MCF 10A (cell line): ENCODE results near the gene NXPH4. TPM values are rescaled to one million over a fixed set of nuclear protein-coding genes. Genes with fewer than 3 reads are reported as not detected.

Experiments
- BruUV-seq: library from RNA; stranded (reverse); fragments of 400-500 nt; replicated peaks from 2 replicates; lab custom pipeline; 2021; lab: Mats Ljungman, UMichigan
- CTCF ChIA-PET: fragments of 300-600 bp; sonication (Branson Sonifier 250); formaldehyde crosslinking; extraction: SDS; loops from one replicate; lab custom pipeline; 2021; ENCODE audit warnings: antibody characterized with exemption, inconsistent platforms; lab: Yijun Ruan, JAX
- POLR2A ChIA-PET: fragments of 300-600, 350-650 bp; sonication (Branson Sonifier 250); formaldehyde crosslinking; extraction: SDS; loops from one replicate; lab custom pipeline; 2020; ENCODE audit warnings: antibody characterized with exemption, inconsistent platforms; lab: Yijun Ruan, JAX
- DNase-seq: peaks from one replicate; pipeline ENCODE4 v3.0.0-alpha.2; 2018; ENCODE audit not compliant: unreplicated experiment
- H3K27ac Mint-ChIP-seq: one replicate; pipeline ENCODE4 v1.8.0; 2022; ENCODE audit warnings: mild to moderate bottlenecking, low read depth, mixed read lengths; ENCODE audit not compliant: unreplicated experiment
- H3K27me3 Mint-ChIP-seq: one replicate; pipeline ENCODE4 v1.8.0; 2022; ENCODE audit warnings: mixed read lengths; ENCODE audit not compliant: insufficient read depth, unreplicated experiment
- H3K36me3 Mint-ChIP-seq: one replicate; pipeline ENCODE4 v1.8.0; 2022; ENCODE audit warnings: mild to moderate bottlenecking, moderate library complexity, mixed read lengths; ENCODE audit not compliant: insufficient read depth, unreplicated experiment
- H3K4me1 Mint-ChIP-seq: one replicate; pipeline ENCODE4 v1.8.0; 2022; ENCODE audit warnings: mixed read lengths; ENCODE audit not compliant: insufficient read depth, unreplicated experiment
- H3K4me3 Mint-ChIP-seq: one replicate; pipeline ENCODE4 v1.8.0; 2022; ENCODE audit warnings: mild to moderate bottlenecking, moderate library complexity, mixed read lengths; ENCODE audit not compliant: unreplicated experiment
- H3K9me3 Mint-ChIP-seq: one replicate; pipeline ENCODE4 v1.8.0; 2022; ENCODE audit warnings: mixed read lengths; ENCODE audit not compliant: unreplicated experiment
- CTCF ChIP-seq: fragments of 200-600 bp; IDR thresholded peaks from one replicate; pipeline ENCODE4 v1.8.0; 2022; ENCODE audit warnings: antibody characterized with exemption, mild to moderate bottlenecking; ENCODE audit not compliant: unreplicated experiment
- intact Hi-C: fragments of 100-400 bp; cut with micrococcal nuclease; formaldehyde crosslinking; loops from 2 replicates; pipeline ENCODE4 v1.14.1; 2022
- total RNA-seq: library from RNA; stranded (reverse); gene quantifications from 2 replicates; pipeline ENCODE4 v1.2.3, GENCODE V29; 2022

NXPH4 gene
- total RNA-seq, 1 experiment from 2014 or later = 2.2 TPM

GRCh38 chr12:57262126-57262822 lies 45.7 kb downstream of the NXPH4 start:
- Mint-ChIP-seq H3K4me3 (no peak overlapping the region), H3K27ac (no peak overlapping the region), H3K27me3 (no peaks in the 10 kb centered on the region), H3K36me3 (peaks cover 61% of the 10 kb centered on the region), H3K9me3 (no peaks in the 10 kb centered on the region), H3K4me1 (no peaks in the 10 kb centered on the region)
- ChIA-PET CTCF (interaction anchor here (0.7 to 13.7 kb wide), 9 partner anchors 11 to 192 kb away, joined by 3 to 139 read pairs (median 5); partner anchors contain the start of genes INHBE and STAC3), POLR2A (no interaction called here)
- DNase-seq = no peak
- no TSS peak for BruUV-seq
- TF ChIP-seq CTCF = no peak
- intact Hi-C loops = loop anchor here (5.0 kb wide), 1 partner anchor 45 kb away; no protein-coding TSS in a partner anchor

DNA sequence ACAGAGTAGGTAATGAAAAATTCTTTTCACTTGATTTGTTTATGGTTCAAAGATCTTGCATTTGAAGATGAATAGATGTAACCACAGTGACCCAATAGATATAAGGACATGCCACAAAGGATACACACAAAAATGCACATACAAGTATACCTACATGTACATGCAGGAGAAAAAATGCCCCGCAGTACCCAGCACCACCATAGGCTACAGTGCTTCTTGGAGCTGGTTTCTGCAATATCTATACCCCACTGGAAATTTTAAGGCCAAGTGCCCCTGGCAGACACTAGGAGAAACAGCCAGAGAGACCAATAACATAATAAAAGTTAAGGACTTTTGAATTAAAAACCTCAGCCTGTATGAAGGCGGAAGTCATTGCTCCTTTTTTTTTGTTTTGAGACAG lies 46.5 kb downstream of the NXPH4 start:
- Mint-ChIP-seq H3K36me3 (peaks cover 62% of the 10 kb centered on the region), H3K9me3 (no peaks in the 10 kb centered on the region), H3K27me3 (no peaks in the 10 kb centered on the region), H3K4me1 (no peaks in the 10 kb centered on the region), H3K4me3 (no peak overlapping the region), H3K27ac (no peak overlapping the region)
- no TSS peak for BruUV-seq
- POLR2A ChIA-PET = no interaction called here
- intact Hi-C loops = loop anchor here (1.0 to 5.0 kb wide), 2 partner anchors 44 to 190 kb away; no protein-coding TSS in a partner anchor
- no peak for TF ChIP-seq CTCF
- DNase-seq = no peak
- CTCF ChIA-PET = interaction anchor here (0.5 to 13.7 kb wide), 13 partner anchors 10 to 299 kb away, joined by 3 to 139 read pairs (median 4); partner anchors contain the start of genes INHBE, SHMT2 and STAC3

- DNase-seq = no peak
- no TSS peak for BruUV-seq
- Mint-ChIP-seq H3K27me3 (no peaks in the 10 kb centered on the region), H3K4me1 (no peaks in the 10 kb centered on the region), H3K36me3 (peaks cover 79% of the 10 kb centered on the region), H3K27ac (no peak overlapping the region), H3K4me3 (no peak overlapping the region), H3K9me3 (no peaks in the 10 kb centered on the region)
- intact Hi-C loops = no loop called here
- TF ChIP-seq CTCF = no peak
- CTCF ChIA-PET = interaction anchor here (13.7 kb wide), 1 partner anchor 188 kb away, joined by 139 read pairs; the partner anchor contains the start of gene INHBE
- POLR2A ChIA-PET = interaction anchor here (0.6 kb wide), 1 partner anchor 196 kb away, joined by 4 read pairs; no protein-coding TSS in a partner anchor
Measured at GRCh38 chr12:57266681-57267080, 50.1 kb downstream of the NXPH4 start.

DNA sequence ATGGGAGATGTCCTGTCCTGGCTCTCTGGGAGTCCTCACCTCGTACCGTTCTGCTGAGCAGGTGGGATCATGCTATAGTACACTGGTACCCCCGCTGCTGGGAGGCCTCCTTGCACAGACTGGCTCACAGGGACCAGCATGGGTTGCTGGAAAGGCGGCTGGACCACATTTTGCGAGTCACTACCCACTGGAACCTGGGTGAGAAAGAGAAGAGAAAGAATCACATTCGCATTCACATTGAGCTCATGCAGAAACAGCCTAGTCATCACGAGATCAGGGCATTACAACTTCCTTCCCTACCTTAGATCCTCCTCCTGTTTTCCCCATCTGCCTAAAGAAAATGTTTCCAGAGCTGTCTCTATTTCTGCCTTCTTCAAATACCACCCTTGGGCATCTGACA lies 51.7 kb downstream of the NXPH4 start:
- H3K4me3 Mint-ChIP-seq = no peak overlapping the region
- TF ChIP-seq CTCF = no peak
- peaks cover 87% of the 10 kb centered on the region for H3K36me3 Mint-ChIP-seq
- no peaks in the 10 kb centered on the region for H3K4me1 Mint-ChIP-seq
- DNase-seq = no peak
- CTCF ChIA-PET = interaction anchor here (0.6 kb wide), 1 partner anchor 695 kb away, joined by 4 read pairs; no protein-coding TSS in a partner anchor
- H3K27me3 Mint-ChIP-seq = no peaks in the 10 kb centered on the region
- no peak overlapping the region for H3K27ac Mint-ChIP-seq
- no TSS peak for BruUV-seq
- intact Hi-C loops = no loop called here
- H3K9me3 Mint-ChIP-seq = no peaks in the 10 kb centered on the region
- POLR2A ChIA-PET = no interaction called here
